ENCODE measurements around the gene AATF. TPM values are rescaled to one million over a fixed set of nuclear protein-coding genes. Genes with fewer than 3 reads are reported as not detected.

The AATF gene
- total and polyA plus RNA-seq, 2 of the 8 experiments (the other 6 are each of a cell fraction or from before 2014, with no cell fraction given), result 20.1 to 62.8 TPM

GRCh38 chr17:36972186-36972700 lies 23.5 kb downstream of the AATF start:
- Histone ChIP-seq H3K4me1 (replicated peaks in 1 of 4; ENCODE audit: control insufficient read depth in 3 of 4, insufficient read depth in 4 of 4, low read length in 3 of 4) (0 out of 7 replicates have a peak, but pooled peaks cover 0 to 3% (median 0%) of the 10 kb centered on the region in 4 experiments), H3K79me1 (ENCODE audit: low read depth, low read length) (no peaks in the 10 kb centered on the region; the same call in 1 of the 2 replicates), H2BK20ac (ENCODE audit: low read length) (no peak overlapping the region), H3K36me3 (ENCODE audit: control insufficient read depth in 2 of 4, insufficient read depth in 4 of 4, low read length in 3 of 4) (peaks cover 0 to 4% (median 3%) of the 10 kb centered on the region in 4 experiments; a peak in 3 of 8 replicates), H2BK120ac (replicated peaks; ENCODE audit: low read depth, low read length) (no peak overlapping the region), H3K56ac (replicated peaks; ENCODE audit: insufficient read length, low read depth, low read length) (no peak overlapping the region), H3K27me3 (replicated peaks in 1 of 4; ENCODE audit: control insufficient read depth in 3 of 4, extremely low read depth in 1 of 4, insufficient read depth in 3 of 4, low read length in 3 of 4) (no peaks in the 10 kb centered on the region), H2BK15ac (ENCODE audit: low read length) (no peak overlapping the region), H3K9ac (replicated peaks in 1 of 4; ENCODE audit: extremely low read depth in 1 of 4, low read depth in 3 of 4, low read length in 3 of 4) (no peak overlapping the region), H2BK5ac (ENCODE audit: low read depth, low read length) (no peak overlapping the region), H3K18ac (ENCODE audit: extremely low read depth, low read length) (no peak overlapping the region), H3K27ac (ENCODE audit: low read depth, low read length) (no peak overlapping the region), H2AFZ (ENCODE audit: low read length) (no peak overlapping the region), H4K91ac (replicated peaks; ENCODE audit: insufficient read length, low read length) (no peak overlapping the region), H3K9me3 (ENCODE audit: insufficient read depth in 2 of 2, low read depth in 1 of 2, low read length in 1 of 2) (no peaks in the 10 kb centered on the region), H3K4ac (replicated peaks; ENCODE audit: insufficient read length, low read depth, low read length) (no peak overlapping the region), H3K4me3 (ENCODE audit: extremely low read depth in 1 of 4, insufficient read depth in 2 of 4, low read depth in 3 of 4, low read length in 4 of 4) (no peak overlapping the region), H2BK12ac (ENCODE audit: low read depth, low read length) (no peak overlapping the region), H3K79me2 (ENCODE audit: control insufficient read depth in 1 of 2, insufficient read depth in 2 of 2, low read length in 2 of 2) (peaks cover 0 to 16% of the 10 kb centered on the region in 2 experiments; a peak in 2 of 4 replicates), H3K23ac (ENCODE audit: insufficient read length) (no peak overlapping the region), H4K20me1 (replicated peaks in 1 of 2; ENCODE audit: control insufficient read depth in 1 of 2, insufficient read depth in 2 of 2, low read length in 2 of 2) (peaks cover 0 to 4% of the 10 kb centered on the region in 2 experiments), H3K14ac (ENCODE audit: insufficient read length) (no peak overlapping the region), H2AK5ac (ENCODE audit: low read depth, low read length) (no peak overlapping the region), H3K23me2 (ENCODE audit: low read depth, low read length) (no peaks in the 10 kb centered on the region), H4K5ac (ENCODE audit: insufficient read length, low read depth, low read length) (no peak overlapping the region), H3K4me2 (ENCODE audit: insufficient read depth in 1 of 2, low read depth in 2 of 2, low read length in 2 of 2) (no peak overlapping the region), H4K8ac (ENCODE audit: extremely low read depth, insufficient read depth, low read length) (no peak overlapping the region)
- FAIRE-seq (no peak), DNase-seq (ENCODE audit: low read depth in 1 of 2, low spot score in 2 of 2) (no peak)
- TF ChIP-seq HDAC2 (IDR thresholded peaks at IDR 0.05; ENCODE audit: borderline replicate concordance in 1 of 2, low read depth in 2 of 2, low read length in 2 of 2) (no peak), CBX8 (IDR thresholded peaks at IDR 0.05; ENCODE audit: borderline replicate concordance, low read depth, low read length) (no peak), HDAC6 (IDR thresholded peaks at IDR 0.05; ENCODE audit: low read depth, low read length) (no peak), CHD2 (IDR thresholded peaks at IDR 0.05; ENCODE audit: low read length) (no peak)
- CTCF ChIA-PET (ENCODE audit: partially characterized antibody), result interaction anchor here (2.1 kb wide), 1 partner anchor 73 kb away, joined by 6 read pairs; no protein-coding TSS in a partner anchor
- POLR2A ChIA-PET (ENCODE audit: partially characterized antibody), result no interaction called here

All from H1 (cell line).